Measurements from ENCODE around the gene GXYLT2.

- TF ChIP-seq CTCF (IDR thresholded peaks at IDR 0.05; ENCODE audit: low read depth, low read length) (no peak), EZH2phosphoT487 (IDR thresholded peaks at IDR 0.05; ENCODE audit: low read depth) (no peak)
Measured at GRCh38 chr3:72942427-72942826, 54.6 kb downstream of the GXYLT2 start.

Measured in OCI-LY3 (cell line).